Heart right ventricle (tissue), 16 donors: ENCODE results near the gene EDAR. TPM values are rescaled to one million over a fixed set of nuclear protein-coding genes. Genes with fewer than 3 reads are reported as not detected.

Experiments
- ATAC-seq, 8 donors: fragments of 200-7000 bp; cut with Tn5 transposase; one replicate each; pipeline ENCODE4 v1.9.1; 2020; ENCODE audit warnings: mild to moderate bottlenecking in 8 of 8, moderate library complexity in 8 of 8, moderate number of reproducible peaks in 1 of 8
- DNase-seq, 2 donors: peaks; one replicate each; pipeline ENCODE4 v3.0.0-alpha.2; 2020
- H3K27ac ChIP-seq, 10 donors: fragments of 200-600 bp; sonication (generic) in 2 of 10; one replicate each; pipeline versions ENCODE4 v1.5.0 to v1.8.0; 2020 to 2022; ENCODE audit warnings: mild to moderate bottlenecking in 3 of 10
- H3K27me3 ChIP-seq, 7 donors: fragments of 200-600 bp; one replicate each; pipeline ENCODE4 v1.8.0; 2021 to 2022; ENCODE audit warnings: mild to moderate bottlenecking in 2 of 7
- H3K36me3 ChIP-seq, 9 donors: fragments of 200-600 bp; sonication (generic) in 1 of 9; one replicate each; pipeline versions ENCODE4 v1.5.0 to v1.8.0; 2020 to 2022; ENCODE audit warnings: mild to moderate bottlenecking in 2 of 9
- H3K4me1 ChIP-seq, 9 donors: fragments of 200-600 bp; sonication (generic) in 1 of 9; one replicate each; pipeline versions ENCODE4 v1.5.0 to v1.8.0; 2020 to 2022; ENCODE audit warnings: mild to moderate bottlenecking in 4 of 9
- H3K4me3 ChIP-seq, 10 donors: fragments of 200-600 bp; sonication (generic) in 2 of 10; one replicate each; pipeline versions ENCODE4 v1.5.0 to v1.8.0; 2020 to 2022; ENCODE audit warnings: mild to moderate bottlenecking in 7 of 10, moderate library complexity in 2 of 10
- H3K9me3 ChIP-seq, 11 donors: fragments of 200-600 bp in 10 of 11; sonication (generic) in 2 of 11; one replicate each; pipeline versions ENCODE4 v1.5.0 to v1.8.0; 2013 to 2022; ENCODE audit warnings: mild to moderate bottlenecking in 2 of 11, control low read depth in 1 of 11, moderate library complexity in 1 of 11
- CTCF ChIP-seq, 9 donors: fragments of 200-600 bp; sonication (generic) in 2 of 9; IDR thresholded peaks; one replicate each; pipeline versions ENCODE4 v1.5.0 to v1.8.0; 2021 to 2022; ENCODE audit warnings: antibody characterized with exemption in 9 of 9, mild to moderate bottlenecking in 5 of 9, moderate library complexity in 1 of 9
- WGBS, 2 donors: extraction: QIAGEN DNeasy Blood & Tissue Kit; methylation state at CpG; one replicate each; pipeline ENCODE4 v1.1.7; 2013; ENCODE audit warnings: inconsistent platforms in 1 of 2; 5-methylcytosine and 5-hydroxymethylcytosine counted together
- intact Hi-C, 10 donors: fragments of 100-400 bp; cut with DNase I; formaldehyde crosslinking; loops; one replicate each; pipeline versions ENCODE4 v1.11.1 to v1.14.2; 2022
- polyA plus RNA-seq, 2 donors: library from polyadenylated mRNA; stranded (reverse); fragments of 200-250 nt; gene quantifications; one replicate each; pipeline ENCODE4 v1.2.3, GENCODE V29; 2013
- total RNA-seq, 10 donors: library from RNA; stranded (reverse); fragmentation: NEBNext Ultra II Directional in 3 of 10; extraction: Animal tissue kit (Norgen Biotek cat#: 25700) in 3 of 10; gene quantifications; one replicate each; pipeline versions ENCODE4 v1.2.1 to v1.2.4, GENCODE V29; 2021 to 2023
- donor health status: Arrhythmogenic right ventricular cardiomyopathy.
- donor health status: ischemic (EF 13 %, LVEDD 7.1; RV severe dilation, severe dysfunction).
- donor health status: healthy with polysubstance abuse.
- donor health status: DM: no; HTN: yes; CAD: no.
- donor health status: DM: no; HTN: no; CAD: no.
- donor health status: ischemic (EF 25% LVEDD 6.9; RV normal size, moderate dysfunction).
- donor health status: ischemic (EF 25% LVEDD 5.7; RV mildly dilated, moderate dysfunction).
- donor health status: healthy.
- donor health status: DM: yes; HTN: yes; CAD: no.
- donor health status: Ischemic cardiomyopathy.
- donor health status: ischemic (EF 35%, LVEDD 5.7; RV mildly dilated, moderate dysfunction).
- donor health status: nonischemic (EF 11% LVEDD 7.7; RV severe dilation, severe dysfunction).
- donor health status: DM: yes; HTN: yes; CAD: no.
- donor health status: PGD.
- donor health status: ischemic (EF 29% LVEDD 5.4; RV normal size, mild dysfunction).
- donor health status: nonischemic (EF 23%, LVEDD 6.1; RV moderate dilation, normal function).

EDAR gene
- total and polyA plus RNA-seq, 12 donors: 0.07 to 0.34 TPM; not detected in 10

- no peaks in the 10 kb centered on the region for H3K36me3 ChIP-seq
- peaks cover 0 to 5% (median 0%) of the 10 kb centered on the region in 9 donors for H3K4me1 ChIP-seq
- no peak overlapping the region for H3K27ac ChIP-seq
- intact Hi-C loops: loop anchor here in 5 of 10 donors (5.0 to 10.0 kb wide), 2 partner anchors 62 to 580 kb away; partner anchors contain the start of gene EDAR (in 4 of the 5)
- H3K27me3 ChIP-seq: peaks cover 0 to 11% (median 0%) of the 10 kb centered on the region in 7 donors
- DNase-seq (no peak), ATAC-seq (no peak)
- 91 to 92% methylated on average over 6 of the region's 6 CpGs for WGBS, 2 donors
- no peak for TF ChIP-seq CTCF (IDR thresholded peaks at IDR 0.05)
- no peak overlapping the region for H3K4me3 ChIP-seq
- no peaks in the 10 kb centered on the region for H3K9me3 ChIP-seq
Measured at GRCh38 chr2:108925286-108925685, 63.7 kb downstream of the EDAR start.

- H3K36me3 ChIP-seq: no peaks in the 10 kb centered on the region
- ATAC-seq (no peak), DNase-seq (no peak)
- H3K27ac ChIP-seq: no peak overlapping the region
- no peak for TF ChIP-seq CTCF (IDR thresholded peaks at IDR 0.05)
- 86 to 87% methylated on average over 14 of the region's 14 CpGs for WGBS, 2 donors
- peaks cover 0 to 5% (median 0%) of the 10 kb centered on the region in 7 donors for H3K27me3 ChIP-seq
- no peaks in the 10 kb centered on the region for H3K9me3 ChIP-seq
- intact Hi-C loops: loop anchor here in 5 of 10 donors (5.0 to 10.0 kb wide), 2 partner anchors 63 to 580 kb away; partner anchors contain the start of gene EDAR (in 4 of the 5)
- H3K4me1 ChIP-seq: peaks cover 0 to 5% (median 0%) of the 10 kb centered on the region in 9 donors
- no peak overlapping the region for H3K4me3 ChIP-seq
Measured at GRCh38 chr2:108924580-108925251, 64.3 kb downstream of the EDAR start.

GRCh38 chr2:108923736-108924579, 65.1 kb downstream of the EDAR start:
- Histone ChIP-seq H3K27me3 (peaks cover 0 to 4% (median 0%) of the 10 kb centered on the region in 7 donors), H3K4me1 (peaks cover 0 to 5% (median 0%) of the 10 kb centered on the region in 9 donors), H3K9me3 (no peaks in the 10 kb centered on the region), H3K4me3 (no peak overlapping the region), H3K36me3 (no peaks in the 10 kb centered on the region), H3K27ac (no peak overlapping the region)
- DNase-seq (no peak), ATAC-seq (no peak)
- 82 to 86% methylated on average over 13 of the region's 13 CpGs for WGBS, 2 donors
- no peak for TF ChIP-seq CTCF (IDR thresholded peaks at IDR 0.05)
- intact Hi-C loops: loop anchor here in 1 of 10 donors (10.0 kb wide), 1 partner anchor 581 kb away; no protein-coding TSS in a partner anchor

- ATAC-seq: no peak
- Histone ChIP-seq H3K27ac (no peak overlapping the region), H3K4me3 (no peak overlapping the region), H3K36me3 (no peaks in the 10 kb centered on the region), H3K9me3 (no peaks in the 10 kb centered on the region), H3K27me3 (peaks cover 0 to 8% (median 0%) of the 10 kb centered on the region in 7 donors), H3K4me1 (peaks cover 0 to 5% (median 0%) of the 10 kb centered on the region in 9 donors)
- no peak for DNase-seq
- intact Hi-C loops: loop anchor here in 1 of 10 donors (10.0 kb wide), 1 partner anchor 582 kb away; no protein-coding TSS in a partner anchor
- TF ChIP-seq CTCF (IDR thresholded peaks at IDR 0.05): no peak
- WGBS, 2 donors: 81 to 86% methylated on average over 12 of the region's 12 CpGs
Measured at GRCh38 chr2:108923019-108923700, 65.9 kb downstream of the EDAR start.
